ENCODE data around the gene SERINC5.

DNA sequence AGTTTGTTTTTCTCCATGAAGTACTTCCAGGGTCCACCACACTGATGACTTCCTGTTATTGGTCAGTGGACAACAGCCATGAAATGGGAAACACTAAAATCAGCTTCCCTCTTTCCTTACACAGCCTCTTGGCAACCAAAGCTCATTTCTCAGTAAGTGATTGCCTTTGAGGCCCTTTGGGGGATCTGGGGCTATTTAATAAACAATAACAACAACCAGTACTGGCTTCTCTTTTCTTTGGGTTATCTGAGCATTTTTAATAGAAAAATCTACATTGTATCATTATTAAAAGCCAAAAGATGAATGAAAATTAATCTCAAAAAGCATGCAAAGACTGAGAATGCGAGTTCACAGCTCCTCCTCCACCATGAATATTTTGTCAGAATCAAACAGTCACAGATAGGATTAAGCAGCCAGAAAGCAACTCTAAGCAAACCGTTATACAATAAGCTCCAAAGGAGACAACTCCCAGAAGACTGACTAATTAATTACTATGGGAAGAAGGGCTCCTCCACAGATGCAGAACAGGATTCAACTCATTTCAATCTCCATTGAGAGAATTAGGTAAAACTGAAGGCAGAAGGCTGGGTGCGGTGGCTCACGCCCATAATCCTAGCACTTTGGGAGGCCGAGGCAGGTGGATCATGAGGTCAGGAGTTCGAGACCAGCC lies 68.3 kb downstream of the SERINC5 start:
- no peak for TF ChIP-seq EZH2 (IDR thresholded peaks at IDR 0.05)
- no peak for TF ChIP-seq POLR2AphosphoS5 (IDR thresholded peaks at IDR 0.05; ENCODE audit: borderline replicate concordance, low read depth, low read length)
